GM18517 (cell line): ENCODE data around the gene ANKS1B.
"Not testable (repeated sequence)": the region's sequence is repeated elsewhere in the genome, so short reads cannot be mapped to it uniquely, and the experiment has no call there.

Experiments
- ATAC-seq: cut with Tn5 transposase; IDR thresholded peaks from one replicate; pipeline ENCODE4 v1.9.1; 2021; ENCODE audit warnings: mild to moderate bottlenecking, moderate library complexity; ENCODE audit not compliant: unreplicated experiment

The ANKS1B gene

DNA sequence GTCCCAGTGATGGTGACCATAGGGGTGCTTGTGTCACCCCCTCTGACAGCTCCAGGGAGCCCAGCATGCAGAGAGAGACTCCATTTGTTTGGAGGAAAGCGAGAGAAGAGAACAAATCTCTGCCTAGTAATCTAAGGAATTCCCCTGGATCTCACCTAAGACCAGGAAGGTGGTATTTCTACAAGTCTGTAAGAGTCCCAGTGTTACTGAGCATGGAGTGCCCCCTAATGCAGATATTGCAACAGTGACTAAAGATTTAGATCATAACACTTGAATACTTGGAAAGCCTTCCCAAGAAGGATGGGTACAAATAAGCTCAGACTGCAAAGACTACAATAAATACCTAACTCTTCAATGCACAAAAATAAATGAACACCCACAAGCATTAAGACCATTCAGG, 697.6 kb downstream of the ANKS1B start:
- ATAC-seq, result no peak

DNA sequence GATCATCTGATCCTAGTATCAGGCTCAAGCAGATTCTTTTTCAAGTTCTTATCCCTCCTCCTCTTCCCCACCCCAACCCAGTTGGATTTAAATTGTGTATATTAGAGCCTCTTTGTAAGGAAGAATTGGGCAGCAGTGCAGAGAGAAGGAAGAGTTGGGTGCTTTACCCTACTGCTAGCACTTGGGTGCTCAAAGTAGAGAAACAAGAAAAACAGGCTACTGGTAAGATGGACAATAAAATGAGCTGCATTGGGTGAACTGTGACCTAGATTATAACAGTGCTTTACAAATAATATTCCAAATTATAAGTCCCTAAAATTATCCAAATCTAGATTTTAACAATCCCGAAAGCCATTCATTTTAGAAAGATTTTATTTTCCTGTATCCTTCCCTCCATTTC, 700.6 kb downstream of the ANKS1B start:
- ATAC-seq, result no peak

- no peak for ATAC-seq
Observed at GRCh38 chr12:99282624-99283023, 702.1 kb downstream of the ANKS1B start.

DNA sequence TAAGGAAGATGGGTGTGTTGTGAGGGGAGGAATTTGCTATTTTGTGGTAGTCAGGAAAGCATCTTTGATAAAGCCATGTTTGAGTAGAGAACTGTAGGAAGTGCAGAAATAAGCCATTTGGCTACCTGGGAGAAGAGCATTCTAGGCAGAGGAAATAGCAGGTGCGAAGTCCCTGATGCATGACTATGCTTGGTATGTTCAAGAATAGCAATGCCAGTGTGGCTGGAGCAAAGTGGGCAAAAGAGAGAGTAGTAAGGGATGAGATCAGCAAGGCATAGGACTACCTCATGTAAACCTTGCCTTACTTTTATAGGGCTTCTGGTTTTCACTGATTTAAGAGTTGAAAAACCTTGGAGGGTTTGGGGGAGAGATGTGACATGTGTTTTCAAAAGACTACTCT, 702.6 kb downstream of the ANKS1B start:
- ATAC-seq, result no peak

DNA sequence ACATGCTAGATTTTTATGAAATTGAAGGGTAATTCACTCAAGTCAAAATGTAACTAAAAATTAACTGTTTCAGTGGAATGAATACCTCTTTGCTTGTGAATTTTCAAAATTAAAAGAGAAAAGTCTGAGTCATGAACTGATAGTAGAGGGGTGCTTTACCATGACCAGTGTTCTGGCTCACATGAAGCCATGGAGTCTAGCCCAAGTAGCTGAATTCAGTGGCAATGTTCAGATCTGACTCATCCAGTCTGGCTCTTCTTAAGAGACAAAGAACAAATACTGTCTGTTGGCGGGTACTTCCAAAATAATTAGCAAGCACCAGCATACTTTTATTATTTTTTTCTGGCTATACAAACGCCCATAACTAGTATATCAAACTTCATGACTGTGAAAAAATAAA, 703.5 kb downstream of the ANKS1B start:
- ATAC-seq, result no peak

DNA sequence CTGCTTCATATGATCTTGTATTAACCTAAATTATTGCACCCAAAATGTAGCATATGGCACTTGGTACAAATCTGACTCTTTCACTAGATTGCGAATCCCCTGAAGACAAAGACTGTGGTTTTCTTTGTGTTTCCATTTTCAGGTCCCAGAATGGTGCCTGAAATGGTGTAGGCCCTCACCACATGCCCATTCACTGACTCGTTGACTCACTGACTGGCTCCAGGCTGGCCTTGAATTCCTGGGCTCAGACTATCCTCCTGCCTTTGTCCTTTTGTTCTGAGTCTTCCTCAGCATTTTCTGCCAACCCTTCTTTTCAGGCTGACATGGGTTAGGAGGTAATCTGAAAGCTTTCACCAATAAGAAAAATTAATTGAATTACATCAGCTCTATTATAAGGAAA, 705.8 kb downstream of the ANKS1B start:
- no peak for ATAC-seq

- ATAC-seq, result no peak
Observed at GRCh38 chr12:99277591-99278379, 707.0 kb downstream of the ANKS1B start.

- ATAC-seq, result no peak
Observed at GRCh38 chr12:99271071-99271470, 713.7 kb downstream of the ANKS1B start.

DNA sequence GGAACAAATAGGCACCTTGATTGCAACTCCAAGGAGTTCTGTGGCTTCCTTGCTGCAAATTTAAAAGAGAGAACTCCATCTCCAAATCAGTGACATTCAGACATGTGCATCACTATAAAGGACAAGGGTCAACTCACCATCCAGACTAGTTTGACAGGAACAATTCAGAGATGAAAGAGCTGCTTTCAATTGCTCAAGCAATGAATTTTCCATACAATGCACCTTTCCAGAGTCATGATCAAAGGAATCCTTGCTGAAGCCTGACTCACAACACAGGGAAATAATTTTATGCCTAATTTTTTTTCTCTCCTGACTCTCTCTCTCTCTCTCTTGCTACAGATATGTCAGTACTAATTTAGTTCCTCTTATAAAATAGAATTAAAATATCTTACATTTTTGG, 717.7 kb downstream of the ANKS1B start:
- no peak for ATAC-seq

DNA sequence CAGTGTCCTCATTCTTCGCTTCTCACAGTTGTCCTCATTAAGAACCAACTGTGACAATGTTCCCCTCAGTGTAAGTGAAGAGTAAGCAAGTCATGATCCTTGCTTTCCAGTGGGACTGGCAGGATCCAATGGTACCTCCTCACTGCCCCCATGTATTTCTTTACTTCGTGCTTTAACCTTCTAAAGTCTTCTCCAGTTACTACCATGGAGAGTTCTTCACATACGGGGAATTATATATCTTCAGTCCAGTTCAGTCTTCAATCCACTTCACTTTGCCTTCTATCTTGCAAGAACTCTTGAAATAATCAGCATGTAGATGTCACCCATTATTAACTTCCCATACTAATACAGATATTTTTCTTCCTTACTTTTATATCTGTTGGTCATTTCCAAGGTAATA, 719.1 kb downstream of the ANKS1B start:
- no peak for ATAC-seq

DNA sequence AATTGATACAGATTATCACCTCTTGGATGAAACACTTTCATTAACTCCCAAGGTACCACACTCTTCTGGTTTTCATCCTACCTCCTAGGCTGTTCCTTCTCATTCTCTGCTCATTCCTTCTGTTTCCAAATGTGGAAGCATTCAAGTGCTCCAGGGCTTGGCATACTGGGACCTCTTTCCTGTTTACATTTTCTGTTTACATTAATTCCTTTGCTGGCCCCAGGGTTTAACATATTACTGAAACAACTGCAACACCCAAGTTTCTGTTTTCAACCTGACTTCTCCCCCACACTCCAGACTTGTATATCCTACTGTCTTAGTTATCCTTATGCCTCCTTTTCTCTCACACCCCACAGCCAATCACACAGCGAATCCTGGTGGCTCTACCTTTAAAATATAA, 723.5 kb downstream of the ANKS1B start:
- ATAC-seq, result no peak

- no peak for ATAC-seq
Observed at GRCh38 chr12:99260456-99260996, 724.2 kb downstream of the ANKS1B start.

GRCh38 chr12:99259040-99259934, 725.4 kb downstream of the ANKS1B start:
- no peak for ATAC-seq

DNA sequence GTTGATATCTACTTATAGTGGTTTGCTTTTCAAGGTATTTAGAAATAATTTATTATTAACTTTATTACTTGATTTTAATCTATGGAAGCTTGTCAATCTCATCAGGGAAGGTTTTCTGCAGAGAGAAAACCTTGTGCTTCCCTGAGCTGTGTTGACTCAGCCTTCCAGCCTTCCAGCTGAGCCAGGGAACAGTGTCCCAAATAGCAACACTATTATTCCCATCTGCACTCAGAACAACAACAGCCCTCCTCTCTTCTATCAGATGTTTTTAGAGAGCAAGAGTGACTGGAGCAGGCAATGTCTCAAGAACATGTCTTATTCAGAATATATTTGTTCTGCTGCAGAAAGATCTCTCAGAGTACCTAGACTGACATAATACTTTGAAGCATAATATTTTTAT, 727.1 kb downstream of the ANKS1B start:
- no peak for ATAC-seq

- ATAC-seq, result no peak
Observed at GRCh38 chr12:99253068-99253467, 731.7 kb downstream of the ANKS1B start.

- no peak for ATAC-seq
Observed at GRCh38 chr12:99250091-99250490, 734.6 kb downstream of the ANKS1B start.

DNA sequence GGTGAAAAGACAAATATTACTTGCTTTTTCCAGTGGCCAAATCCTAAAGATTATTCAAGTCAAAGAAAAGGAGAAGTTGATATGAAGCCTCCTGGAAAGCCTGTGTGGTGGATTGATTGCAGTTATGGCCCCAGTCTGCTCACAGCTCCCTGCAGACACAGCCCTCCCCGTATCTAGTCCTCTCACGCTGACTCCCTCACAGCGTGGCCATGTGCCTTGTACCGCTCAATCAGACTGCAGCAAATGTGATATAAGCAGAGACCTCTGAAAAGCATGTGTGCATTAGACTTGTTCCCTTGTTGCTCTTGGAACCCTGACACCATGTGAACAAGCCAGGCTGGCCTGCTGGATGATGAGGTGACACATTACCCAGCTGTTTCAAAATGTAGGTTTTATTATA, 735.2 kb downstream of the ANKS1B start:
- ATAC-seq, result no peak

- ATAC-seq, result not testable (repeated sequence)
Observed at GRCh38 chr12:99237907-99238538, 746.7 kb downstream of the ANKS1B start.

- ATAC-seq, result no peak
Observed at GRCh38 chr12:99235381-99235780, 749.4 kb downstream of the ANKS1B start.

DNA sequence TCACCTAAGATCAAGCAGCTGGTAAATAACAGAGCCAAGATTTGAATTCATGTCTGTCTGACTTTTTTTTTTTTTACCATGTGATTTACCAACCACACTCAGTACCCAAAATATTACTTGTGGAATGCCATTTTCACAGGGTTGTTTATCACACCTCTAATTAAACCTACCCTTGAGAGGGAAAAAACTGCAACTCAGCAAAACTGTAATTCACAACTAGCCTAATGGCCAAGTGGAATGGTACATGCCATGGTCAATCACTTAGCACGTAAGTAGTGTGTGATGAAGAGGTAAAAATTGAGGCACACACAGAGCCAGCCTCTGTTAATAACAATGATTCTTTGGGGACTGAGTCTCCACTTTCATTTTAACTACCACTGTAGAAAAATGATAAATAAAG, 750.0 kb downstream of the ANKS1B start:
- ATAC-seq, result no peak

GRCh38 chr12:99232324-99232723, 752.4 kb downstream of the ANKS1B start:
- ATAC-seq, result no peak
